ENCODE results near the gene CERS1.

GRCh38 chr19:18851673-18852325, 44.2 kb downstream of the CERS1 start:
- TF ChIP-seq CTCF (conservative IDR thresholded peaks at IDR 0.05) (no peak), EZH2 (IDR thresholded peaks at IDR 0.05; ENCODE audit: low read depth) (no peak)

All from PC-9 (cell line).